Activated CD4-positive, alpha-beta T cell treated with anti-CD3 and anti-CD28 coated beads for 36 hours (primary cell): ENCODE measurements around the gene PRR15L. TPM values are rescaled to one million over a fixed set of nuclear protein-coding genes. Genes with fewer than 3 reads are reported as not detected.

Experiments
- ATAC-seq: fragments of 200-7000 bp; cut with Tn5 transposase; one replicate; pipeline ENCODE4 v1.10.0; 2021; ENCODE audit warnings: mild to moderate bottlenecking, moderate library complexity
- CTCF ChIA-PET: fragments of 350-600 bp; sonication (Branson Sonifier 250); formaldehyde crosslinking; loops from one replicate; lab custom pipeline; 2021; ENCODE audit warnings: antibody characterized with exemption; lab: Charles Lee
- POLR2A ChIA-PET: fragments of 350-600 bp; sonication (Branson Sonifier 250); formaldehyde crosslinking; loops from one replicate; lab custom pipeline; 2021; ENCODE audit warnings: antibody characterized with exemption, inconsistent platforms; lab: Charles Lee
- DNase-seq: peaks from one replicate; pipeline ENCODE4 v3.0.0-alpha.2; 2020
- H3K27ac Mint-ChIP-seq: one replicate; pipeline ENCODE4 v1.8.0; 2021; ENCODE audit warnings: mixed read lengths
- H3K27me3 Mint-ChIP-seq: one replicate; pipeline ENCODE4 v1.8.0; 2021; ENCODE audit warnings: mixed read lengths
- H3K36me3 Mint-ChIP-seq: one replicate; pipeline ENCODE4 v1.8.0; 2021; ENCODE audit warnings: low read depth, mixed read lengths
- H3K4me1 Mint-ChIP-seq: one replicate; pipeline ENCODE4 v1.8.0; 2021; ENCODE audit warnings: mixed read lengths
- H3K4me3 Mint-ChIP-seq: one replicate; pipeline ENCODE4 v1.8.0; 2021; ENCODE audit warnings: mild to moderate bottlenecking, moderate library complexity, mixed read lengths
- H3K9me3 Mint-ChIP-seq: one replicate; pipeline ENCODE4 v1.8.0; 2021; ENCODE audit warnings: low read depth, mixed read lengths
- intact Hi-C, 2 experiments: fragments of 100-400 bp; cut with DNase I in 1 of 2; cut with micrococcal nuclease in 1 of 2; formaldehyde crosslinking; loops; one replicate each; pipeline versions ENCODE4 v1.14.2 to v1.15.1; 2022 to 2024; cut with DNase I, micrococcal nuclease
- total RNA-seq, 2 experiments: library from RNA; stranded (reverse); gene quantifications; one replicate each; pipeline ENCODE4 v1.2.3, GENCODE V29; 2021

PRR15L gene
- total RNA-seq, 2 experiments from 2014 or later, result not detected

DNA sequence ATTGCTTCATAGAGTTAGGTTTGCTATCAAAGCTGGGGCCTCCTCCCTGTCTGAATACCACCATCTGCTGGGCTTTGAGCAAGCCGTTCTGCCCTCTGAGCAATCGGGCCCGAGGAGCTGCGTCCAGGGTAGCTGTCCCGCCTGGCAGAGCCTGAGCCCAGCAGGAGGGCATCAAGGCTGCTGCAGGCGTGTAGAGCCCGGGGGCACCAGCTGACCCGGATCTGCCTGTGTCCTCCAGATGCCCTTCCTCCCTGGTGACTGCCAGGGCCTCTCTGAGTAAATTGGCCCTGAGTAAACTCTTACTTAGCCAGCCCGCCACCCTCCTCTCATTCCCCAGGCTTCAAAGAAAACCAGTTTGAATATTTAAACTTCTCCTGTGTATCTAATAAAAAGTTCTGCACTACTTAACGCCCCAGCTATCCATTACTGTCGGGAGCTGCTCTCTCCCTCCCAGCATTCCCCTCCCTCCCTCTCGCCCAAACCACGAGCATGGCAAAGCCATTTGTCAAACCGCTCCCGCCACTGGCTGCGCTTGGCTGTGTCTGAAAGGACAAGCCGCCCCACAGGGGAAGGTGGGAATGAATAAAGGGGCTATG, 29.7 kb upstream of the PRR15L start:
- no peaks in the 10 kb centered on the region for H3K9me3 Mint-ChIP-seq
- ChIA-PET POLR2A (no interaction called here), CTCF (interaction anchor here (0.7 to 1.0 kb wide), 4 partner anchors 9 to 717 kb away, joined by 3 to 4 read pairs (median 3); partner anchors contain the start of gene CDK5RAP3)
- ATAC-seq, result no peak
- no peak for DNase-seq
- no peaks in the 10 kb centered on the region for H3K4me1 Mint-ChIP-seq
- no peak overlapping the region for H3K4me3 Mint-ChIP-seq
- no peaks in the 10 kb centered on the region for H3K27me3 Mint-ChIP-seq
- intact Hi-C loops, result no loop called here
- H3K36me3 Mint-ChIP-seq, result peaks cover 10% of the 10 kb centered on the region
- no peak overlapping the region for H3K27ac Mint-ChIP-seq

DNA sequence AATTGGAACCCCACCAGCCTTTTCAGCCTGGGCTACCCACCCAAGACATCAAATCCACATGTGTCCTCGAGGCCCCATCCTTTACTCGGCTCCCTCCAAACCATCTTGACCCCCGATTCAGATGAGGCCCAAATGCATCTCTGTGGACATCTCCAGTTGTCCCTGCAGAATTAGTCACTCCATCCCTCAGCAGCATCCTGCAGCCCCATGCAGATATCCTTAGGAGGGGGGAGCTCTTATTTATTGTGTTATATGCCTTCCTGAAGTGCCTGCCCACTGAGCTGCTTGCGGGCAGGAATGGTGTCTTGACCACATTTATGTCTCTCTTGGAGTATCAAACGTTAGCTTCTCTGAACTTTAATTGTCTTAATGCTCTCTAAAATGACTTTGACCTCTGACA, 28.8 kb upstream of the PRR15L start:
- H3K9me3 Mint-ChIP-seq, result no peaks in the 10 kb centered on the region
- CTCF ChIA-PET, result interaction anchor here (0.7 to 1.0 kb wide), 4 partner anchors 8 to 718 kb away, joined by 3 to 4 read pairs (median 3); partner anchors contain the start of gene CDK5RAP3
- ATAC-seq, result no peak
- H3K27ac Mint-ChIP-seq, result no peak overlapping the region
- intact Hi-C loops, result no loop called here
- H3K36me3 Mint-ChIP-seq, result peaks cover 12% of the 10 kb centered on the region
- no peaks in the 10 kb centered on the region for H3K27me3 Mint-ChIP-seq
- no peak overlapping the region for H3K4me3 Mint-ChIP-seq
- POLR2A ChIA-PET, result no interaction called here
- DNase-seq, result no peak
- no peaks in the 10 kb centered on the region for H3K4me1 Mint-ChIP-seq

DNA sequence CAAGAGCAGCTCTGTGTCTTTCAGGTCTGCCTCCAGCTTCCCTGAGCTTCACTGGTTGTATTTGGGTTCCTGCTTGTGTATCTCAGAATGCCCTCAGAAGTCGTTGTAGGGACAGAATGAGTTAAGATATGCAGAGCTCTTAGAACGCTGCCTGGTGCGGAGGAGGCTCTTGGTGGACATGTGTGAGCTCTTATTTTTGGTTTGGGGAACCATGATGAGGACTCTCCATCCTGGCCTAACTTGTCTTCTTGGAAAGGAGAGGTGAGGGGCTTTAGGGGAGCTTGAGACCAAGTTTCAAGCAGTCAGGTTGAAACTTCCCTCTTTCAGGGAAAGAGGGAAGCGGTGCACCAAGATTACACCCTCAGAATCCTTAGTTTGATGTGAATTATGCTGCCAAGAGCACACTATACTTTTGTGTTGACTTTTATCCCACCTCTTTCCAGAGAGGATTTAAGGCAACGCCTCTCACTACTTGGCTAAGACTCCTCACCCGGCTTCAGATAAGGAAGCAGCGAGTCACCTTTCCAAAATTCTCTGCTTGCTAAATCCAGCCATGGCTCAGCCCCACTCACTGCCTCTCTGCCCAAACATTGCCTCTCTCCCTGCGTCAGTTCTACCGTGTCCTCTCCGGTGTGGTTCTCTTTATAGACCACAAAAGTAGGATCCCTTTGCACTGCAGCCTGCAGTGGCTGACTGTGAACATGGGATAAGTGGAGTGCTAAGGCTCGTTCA, 26.0 kb upstream of the PRR15L start:
- POLR2A ChIA-PET, result no interaction called here
- CTCF ChIA-PET, result interaction anchor here (0.7 to 1.5 kb wide), 3 partner anchors 10 to 20 kb away, joined by 3 to 4 read pairs (median 3); no protein-coding TSS in a partner anchor
- H3K4me3 Mint-ChIP-seq, result no peak overlapping the region
- intact Hi-C loops, result no loop called here
- no peak overlapping the region for H3K27ac Mint-ChIP-seq
- ATAC-seq (no peak), DNase-seq (no peak)
- H3K27me3 Mint-ChIP-seq, result no peaks in the 10 kb centered on the region
- H3K36me3 Mint-ChIP-seq, result peaks cover 22% of the 10 kb centered on the region
- no peaks in the 10 kb centered on the region for H3K9me3 Mint-ChIP-seq
- H3K4me1 Mint-ChIP-seq, result no peaks in the 10 kb centered on the region

DNA sequence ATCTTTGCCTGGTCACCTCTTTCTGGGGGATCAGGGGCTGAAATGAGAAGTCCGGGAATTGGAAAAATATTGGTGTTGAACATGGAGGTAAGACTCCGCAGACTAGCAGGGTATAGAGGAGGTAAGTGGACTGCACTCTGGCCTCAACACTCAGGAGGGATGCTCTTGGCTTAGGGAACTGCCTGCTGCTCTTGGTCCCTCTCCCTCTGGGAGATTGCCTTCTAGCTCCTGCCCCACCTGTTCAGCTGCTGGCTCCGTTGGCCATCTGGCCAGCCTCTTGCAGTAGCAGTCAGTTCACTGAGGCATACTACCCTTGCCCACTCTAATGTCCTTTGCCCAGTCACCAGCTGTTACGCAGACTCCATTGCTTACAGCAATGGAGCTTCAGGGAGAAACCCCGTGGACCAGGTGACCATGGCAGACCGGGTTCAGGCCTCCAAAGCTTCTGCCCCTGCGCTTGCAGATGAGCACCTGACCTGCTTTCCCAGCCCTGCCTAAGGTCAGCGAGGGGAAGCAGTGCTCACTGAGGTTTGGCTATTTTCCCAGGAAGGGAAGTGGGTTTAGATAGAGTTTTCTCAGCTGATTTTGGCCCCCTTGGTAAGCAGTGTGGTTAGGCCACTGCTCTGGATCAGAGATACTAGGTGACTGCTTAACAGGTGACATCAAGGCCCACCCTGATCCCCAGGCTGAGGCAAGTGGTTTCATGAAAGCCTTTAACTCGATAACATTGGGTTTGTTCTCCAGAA, 25.1 kb upstream of the PRR15L start:
- intact Hi-C loops, result no loop called here
- Mint-ChIP-seq H3K27me3 (no peaks in the 10 kb centered on the region), H3K36me3 (peaks cover 23% of the 10 kb centered on the region), H3K9me3 (no peaks in the 10 kb centered on the region), H3K4me3 (no peak overlapping the region), H3K27ac (no peak overlapping the region), H3K4me1 (no peaks in the 10 kb centered on the region)
- no peak for DNase-seq
- no peak for ATAC-seq
- CTCF ChIA-PET, result interaction anchor here (0.7 to 1.5 kb wide), 4 partner anchors 11 to 629 kb away, joined by 3 to 4 read pairs (median 3); no protein-coding TSS in a partner anchor
- POLR2A ChIA-PET, result no interaction called here

DNA sequence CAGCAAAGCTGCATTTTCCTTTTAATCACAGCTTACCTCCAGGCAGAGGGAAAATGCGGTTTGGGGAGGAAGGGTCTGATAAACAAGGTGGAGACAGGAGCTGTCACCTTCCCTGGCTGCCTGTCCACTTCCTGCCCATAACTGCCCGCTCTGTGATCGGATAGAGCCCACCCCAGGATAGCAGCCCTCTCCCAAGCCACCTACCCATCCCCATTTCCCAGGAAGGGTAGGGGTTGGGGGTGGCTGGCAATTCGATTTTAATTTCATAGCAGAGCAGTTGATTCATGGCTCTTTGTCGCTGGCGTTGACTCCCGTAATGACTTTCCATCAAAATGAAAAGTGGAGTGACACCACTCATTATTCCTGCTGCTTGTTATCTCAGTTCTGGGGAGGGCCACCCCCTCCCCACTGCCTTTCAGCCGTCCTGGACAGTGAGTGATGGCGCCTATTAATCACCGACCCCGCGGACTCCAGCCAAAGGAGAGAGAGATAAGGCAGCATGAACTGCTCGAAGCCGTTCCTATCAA, 24.5 kb upstream of the PRR15L start:
- intact Hi-C loops, result no loop called here
- CTCF ChIA-PET, result interaction anchor here (0.7 to 5.0 kb wide), 5 partner anchors 12 to 628 kb away, joined by 3 to 25 read pairs (median 3); partner anchors contain the start of gene CDK5RAP3

DNA sequence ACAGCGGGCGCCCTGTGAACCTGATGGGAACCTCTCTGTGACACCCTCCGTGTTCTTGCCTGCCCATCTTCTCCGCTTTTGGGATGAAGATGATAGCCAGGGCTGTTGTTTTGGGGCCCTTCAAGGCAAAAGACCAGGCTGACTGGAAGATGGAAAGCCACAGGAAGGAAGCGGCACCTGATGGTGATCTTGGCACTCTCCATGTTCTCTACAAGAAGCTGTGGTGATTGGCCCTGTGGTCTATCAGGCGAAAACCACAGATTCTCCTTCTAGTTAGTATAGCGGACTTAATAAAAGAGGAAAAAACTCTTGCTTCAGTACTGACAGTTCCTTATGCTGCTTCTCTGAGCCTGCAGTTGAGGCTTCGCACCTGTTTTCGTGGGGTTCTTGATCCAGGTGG, 23.8 kb upstream of the PRR15L start:
- DNase-seq, result no peak
- CTCF ChIA-PET, result interaction anchor here (0.7 to 5.0 kb wide), 3 partner anchors 12 to 67 kb away, joined by 3 to 25 read pairs (median 3); partner anchors contain the start of genes CDK5RAP3 and NFE2L1
- Mint-ChIP-seq H3K4me1 (no peaks in the 10 kb centered on the region), H3K27me3 (no peaks in the 10 kb centered on the region), H3K27ac (no peak overlapping the region), H3K4me3 (no peak overlapping the region), H3K36me3 (peaks cover 35% of the 10 kb centered on the region), H3K9me3 (no peaks in the 10 kb centered on the region)
- intact Hi-C loops, result no loop called here
- POLR2A ChIA-PET, result no interaction called here
- no peak for ATAC-seq

More for the DNA sequence above, 24.5 kb upstream of the PRR15L start:
- Mint-ChIP-seq H3K4me3 (no peak overlapping the region), H3K4me1 (no peaks in the 10 kb centered on the region), H3K27ac (no peak overlapping the region), H3K27me3 (no peaks in the 10 kb centered on the region), H3K9me3 (no peaks in the 10 kb centered on the region), H3K36me3 (peaks cover 29% of the 10 kb centered on the region)
- POLR2A ChIA-PET, result no interaction called here
- DNase-seq, result no peak
- no peak for ATAC-seq

DNA sequence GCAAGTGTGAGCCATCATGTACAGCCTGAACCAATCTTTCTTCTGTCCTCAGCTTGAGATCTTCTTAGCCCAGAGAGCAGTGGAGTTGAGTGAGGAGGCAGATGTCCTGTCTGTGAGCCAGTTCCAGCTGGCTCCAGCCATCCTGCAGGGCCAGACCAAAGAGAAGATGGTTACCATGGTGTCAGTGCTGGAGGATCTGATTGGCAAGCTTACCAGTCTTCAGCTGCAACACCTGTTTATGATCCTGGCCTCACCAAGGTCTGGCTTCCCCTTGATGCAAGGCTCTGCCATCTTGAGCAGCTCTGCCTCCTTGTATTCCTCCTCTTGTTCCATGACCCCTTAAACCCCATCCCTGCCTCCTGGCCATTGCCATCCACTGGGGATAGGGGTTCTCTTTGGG, 22.9 kb upstream of the PRR15L start:
- intact Hi-C loops, result no loop called here
- DNase-seq, result no peak
- H3K9me3 Mint-ChIP-seq, result no peaks in the 10 kb centered on the region
- H3K27ac Mint-ChIP-seq, result no peak overlapping the region
- no peaks in the 10 kb centered on the region for H3K4me1 Mint-ChIP-seq
- H3K36me3 Mint-ChIP-seq, result peaks cover 38% of the 10 kb centered on the region
- no peak for ATAC-seq
- H3K27me3 Mint-ChIP-seq, result no peaks in the 10 kb centered on the region
- ChIA-PET CTCF (interaction anchor here (0.6 to 5.0 kb wide), 3 partner anchors 11 to 700 kb away, joined by 3 to 25 read pairs (median 3); partner anchors contain the start of gene CDK5RAP3), POLR2A (no interaction called here)
- H3K4me3 Mint-ChIP-seq, result no peak overlapping the region

DNA sequence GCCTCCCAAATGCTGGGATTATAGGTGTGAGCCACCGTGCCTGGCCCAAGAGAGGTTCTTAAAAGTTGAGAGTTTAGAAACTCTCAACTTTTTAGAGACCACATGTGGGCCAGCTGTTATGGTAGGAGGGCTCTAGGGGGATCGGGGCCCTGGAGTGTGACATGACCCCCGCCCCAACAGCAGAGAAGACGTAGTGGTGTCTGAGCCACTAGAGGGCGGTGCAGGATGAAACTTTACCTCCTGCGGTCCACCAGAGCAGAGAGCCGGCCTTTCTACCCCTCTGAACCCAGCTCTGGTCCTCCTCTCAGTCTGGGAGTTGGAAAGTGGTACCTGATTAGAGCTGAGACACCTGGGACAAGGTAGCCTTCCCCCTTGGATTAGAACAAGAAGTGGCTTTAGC, 20.6 kb upstream of the PRR15L start:
- H3K36me3 Mint-ChIP-seq, result peaks cover 49% of the 10 kb centered on the region
- no peaks in the 10 kb centered on the region for H3K9me3 Mint-ChIP-seq
- H3K4me1 Mint-ChIP-seq, result no peaks in the 10 kb centered on the region
- DNase-seq (peak; percentile 72), ATAC-seq (peak; percentile 74)
- H3K4me3 Mint-ChIP-seq, result no peak overlapping the region
- CTCF ChIA-PET, result interaction anchor here (0.6 to 5.0 kb wide), 20 partner anchors 9 to 1166 kb away, joined by 3 to 28 read pairs (median 3); partner anchors contain the start of gene CDK5RAP3
- no peak overlapping the region for H3K27ac Mint-ChIP-seq
- POLR2A ChIA-PET, result no interaction called here
- intact Hi-C loops, result loop anchor here in 1 of 2 experiments (1.0 kb wide), 1 partner anchor 45 kb away; no protein-coding TSS in a partner anchor
- H3K27me3 Mint-ChIP-seq, result no peaks in the 10 kb centered on the region

DNA sequence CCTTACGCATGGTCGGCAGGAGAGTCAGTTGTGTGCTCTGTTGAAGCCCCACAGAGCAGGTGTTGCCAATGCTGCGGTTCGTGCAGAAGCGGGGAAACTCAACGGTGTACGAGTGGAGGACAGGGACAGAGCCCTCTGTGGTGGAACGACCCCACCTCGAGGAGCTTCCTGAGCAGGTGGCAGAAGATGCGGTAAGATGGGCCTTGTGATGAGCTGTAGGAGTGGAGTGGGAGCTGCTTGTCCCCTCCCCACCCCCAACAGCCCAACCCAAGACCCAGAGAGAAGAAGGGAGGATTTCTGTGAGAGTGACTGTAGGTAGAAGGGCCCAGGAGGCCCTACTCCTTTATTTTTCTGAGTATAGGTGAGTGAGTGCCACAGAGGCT, 18.1 kb upstream of the PRR15L start:
- DNase-seq (no peak), ATAC-seq (no peak)
- Mint-ChIP-seq H3K4me3 (no peak overlapping the region), H3K4me1 (peaks cover 12% of the 10 kb centered on the region), H3K27me3 (no peaks in the 10 kb centered on the region), H3K27ac (no peak overlapping the region), H3K9me3 (no peaks in the 10 kb centered on the region), H3K36me3 (peaks cover 39% of the 10 kb centered on the region)
- CTCF ChIA-PET, result interaction anchor here (0.5 to 4.5 kb wide), 6 partner anchors 17 to 637 kb away, joined by 3 to 28 read pairs (median 3); partner anchors contain the start of gene PNPO
- intact Hi-C loops, result no loop called here
- POLR2A ChIA-PET, result no interaction called here

DNA sequence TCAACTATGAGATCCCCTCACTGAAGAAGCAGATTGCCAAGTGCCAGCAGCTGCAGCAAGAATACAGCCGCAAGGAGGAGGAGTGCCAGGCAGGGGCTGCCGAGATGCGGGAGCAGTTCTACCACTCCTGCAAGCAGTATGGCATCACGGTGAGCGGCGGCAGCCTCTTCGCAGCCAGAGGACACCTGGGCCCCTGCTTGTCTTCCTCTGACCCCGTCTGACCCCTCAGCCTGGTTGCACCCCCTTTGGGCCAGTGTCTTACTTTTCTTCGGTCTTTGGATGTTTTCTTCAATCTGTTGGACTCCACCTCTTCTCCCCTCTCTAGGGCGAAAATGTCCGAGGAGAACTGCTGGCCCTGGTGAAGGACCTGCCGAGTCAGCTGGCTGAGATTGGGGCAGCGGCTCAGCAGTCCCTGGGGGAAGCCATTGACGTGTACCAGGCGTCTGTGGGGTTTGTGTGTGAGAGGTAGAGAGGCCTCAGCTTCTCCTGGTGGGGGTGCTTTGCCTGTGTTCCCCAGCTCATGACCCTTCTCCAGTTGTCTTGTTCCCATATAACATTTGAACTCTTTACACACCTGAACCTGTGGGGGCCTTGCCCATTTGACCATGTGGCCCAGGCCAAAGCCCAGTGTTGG, 17.6 kb upstream of the PRR15L start:
- ChIA-PET POLR2A (no interaction called here), CTCF (interaction anchor here (1.0 to 4.5 kb wide), 3 partner anchors 18 to 44 kb away, joined by 3 to 28 read pairs (median 4); partner anchors contain the start of gene PNPO)
- H3K4me3 Mint-ChIP-seq, result no peak overlapping the region
- no peaks in the 10 kb centered on the region for H3K9me3 Mint-ChIP-seq
- no peak for DNase-seq
- intact Hi-C loops, result no loop called here
- no peaks in the 10 kb centered on the region for H3K27me3 Mint-ChIP-seq
- no peak for ATAC-seq
- peaks cover 38% of the 10 kb centered on the region for H3K36me3 Mint-ChIP-seq
- H3K4me1 Mint-ChIP-seq, result peaks cover 14% of the 10 kb centered on the region
- no peak overlapping the region for H3K27ac Mint-ChIP-seq
